NCI-H2107 (cell line): ENCODE data around the gene IL15RA.
"Not testable (repeated sequence)": the region's sequence is repeated elsewhere in the genome, so short reads cannot be mapped to it uniquely, and the experiment has no call there.

Experiments used
- DNase-seq: peaks from one replicate; lab custom pipeline; 2025; lab: John Stamatoyannopoulos, UW

IL15RA gene

DNA sequence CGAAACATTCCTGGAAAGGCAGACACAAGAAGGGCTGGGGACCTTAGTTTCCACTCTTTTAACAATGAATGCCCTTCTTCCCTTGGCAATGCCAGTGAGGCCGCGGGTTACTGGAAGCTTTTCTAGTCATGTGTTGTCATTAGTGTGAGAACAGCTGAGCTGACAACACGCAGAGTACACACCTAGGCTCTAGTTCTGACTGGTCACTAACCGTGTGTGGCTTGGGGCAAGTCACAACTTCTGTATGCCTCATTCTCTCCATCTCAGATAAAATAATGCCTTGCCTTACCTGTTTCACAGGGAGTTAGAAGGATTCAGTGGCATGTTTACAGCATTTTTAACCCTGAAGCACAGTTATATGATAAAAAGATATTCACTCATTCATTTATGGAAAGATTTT is 55.6 kb downstream of the IL15RA start:
- no peak for DNase-seq

DNA sequence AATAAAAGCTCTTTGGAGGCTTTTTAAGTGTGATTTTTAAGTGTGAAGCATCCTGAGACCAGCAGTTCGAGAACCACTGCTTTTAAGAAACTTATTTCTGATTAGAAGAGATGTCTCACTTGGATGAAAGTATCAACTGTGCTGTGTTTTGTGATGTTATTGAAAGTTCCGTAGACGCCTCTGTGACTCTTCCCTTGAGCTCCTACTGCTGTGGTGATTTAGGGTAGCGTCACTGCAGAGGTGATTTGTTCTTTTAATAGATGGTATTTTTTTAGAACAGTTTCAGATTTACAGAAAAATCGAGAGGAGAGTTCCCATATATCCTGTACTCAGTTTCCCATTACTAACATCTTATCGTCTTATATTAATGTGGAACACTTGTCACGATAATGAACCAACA is 57.8 kb downstream of the IL15RA start:
- no peak for DNase-seq

DNA sequence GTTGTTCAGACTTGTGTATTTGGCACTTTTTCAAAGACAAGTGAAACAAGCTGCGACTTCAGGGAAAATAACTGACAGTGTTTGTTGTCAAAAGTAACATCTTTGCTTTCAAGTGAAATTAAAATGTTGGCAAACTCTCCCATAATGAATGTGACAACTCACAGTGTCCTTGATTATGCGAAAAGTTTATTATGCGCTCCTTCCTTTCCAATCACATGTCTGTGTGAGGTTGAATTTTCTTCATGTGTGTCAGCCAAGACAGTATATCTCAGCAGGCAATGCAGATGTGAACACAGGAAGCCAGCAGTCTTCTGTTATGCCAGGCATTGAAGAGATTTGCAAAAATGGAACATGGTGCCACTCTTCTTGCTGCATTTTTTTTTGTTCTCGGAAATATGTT is 58.6 kb downstream of the IL15RA start:
- no peak for DNase-seq

DNA sequence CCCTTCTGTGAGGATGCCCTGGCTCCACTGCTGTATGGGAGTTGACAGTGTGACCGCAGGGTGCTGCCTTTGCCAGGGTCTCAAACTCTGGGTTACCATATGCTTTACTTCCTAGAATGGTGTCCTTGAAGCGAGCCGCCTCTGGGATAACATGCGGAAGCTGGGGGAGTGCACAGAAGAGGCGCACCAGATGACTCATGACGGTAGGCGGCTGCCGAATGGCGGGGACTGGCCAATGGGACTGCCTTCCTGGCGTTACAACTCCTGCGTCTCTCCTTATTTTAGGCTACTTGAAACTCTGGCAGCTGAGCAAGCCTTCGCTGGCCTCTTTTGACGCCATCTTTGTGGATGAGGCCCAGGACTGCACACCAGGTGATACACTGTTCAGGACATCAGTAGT is 60.0 kb downstream of the IL15RA start:
- DNase-seq, result no peak

DNA sequence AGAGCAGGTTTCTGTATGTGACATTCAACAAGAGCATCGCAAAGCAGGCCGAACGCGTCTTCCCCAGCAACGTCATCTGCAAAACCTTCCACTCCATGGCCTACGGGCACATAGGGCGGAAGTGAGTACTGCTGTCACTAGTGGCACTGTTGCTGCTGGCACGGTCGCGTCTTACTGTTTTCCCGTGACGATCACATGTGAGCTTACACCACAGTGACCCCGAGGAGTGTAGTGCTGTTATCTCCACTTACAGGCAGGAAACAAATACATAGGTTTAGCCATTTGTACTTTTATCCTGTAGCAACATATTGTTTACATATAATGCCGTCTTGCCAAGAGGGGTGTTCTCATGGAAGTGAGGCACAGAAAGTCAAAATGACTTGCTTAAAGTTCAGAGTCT is 61.9 kb downstream of the IL15RA start:
- DNase-seq, result no peak

DNA sequence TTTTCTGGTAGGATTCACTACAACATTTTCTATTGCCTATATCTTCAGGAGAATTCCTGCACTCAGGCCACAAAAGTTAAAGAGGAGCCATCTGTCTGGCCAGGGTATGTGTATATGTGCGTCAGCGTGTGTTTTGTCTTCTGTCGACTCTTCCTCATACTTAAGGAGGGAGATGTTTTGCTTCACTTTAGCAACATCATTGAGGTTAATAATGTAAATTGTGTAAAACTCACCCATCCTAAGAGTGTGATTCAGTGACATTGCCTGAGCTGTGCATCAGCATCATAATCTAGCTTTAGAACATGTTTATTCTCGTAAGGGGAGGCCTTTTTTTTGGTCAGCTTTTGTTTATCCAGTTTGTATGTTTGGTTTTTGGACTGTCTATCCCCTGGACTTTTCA is 63.6 kb downstream of the IL15RA start:
- no peak for DNase-seq

DNA sequence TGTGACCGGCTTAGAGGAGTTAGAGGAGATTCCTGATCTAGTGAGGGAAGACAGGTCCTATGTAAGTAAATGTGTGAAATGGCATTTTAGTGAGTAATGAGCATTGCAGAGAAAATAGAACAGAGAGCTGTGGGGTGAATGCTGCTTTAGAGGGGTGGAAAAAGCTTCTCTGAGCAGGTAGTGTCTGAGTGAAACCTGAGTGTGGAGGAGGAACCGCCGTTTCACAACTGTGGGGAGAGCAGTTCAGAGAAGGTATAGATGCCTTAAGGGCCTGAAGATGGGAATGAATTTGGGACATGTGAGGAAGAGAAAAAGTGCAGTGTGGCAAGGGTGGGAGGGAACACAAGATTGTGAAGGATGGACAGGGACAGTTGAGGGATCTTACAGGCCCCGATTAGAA is 65.7 kb downstream of the IL15RA start:
- DNase-seq, result no peak

DNA sequence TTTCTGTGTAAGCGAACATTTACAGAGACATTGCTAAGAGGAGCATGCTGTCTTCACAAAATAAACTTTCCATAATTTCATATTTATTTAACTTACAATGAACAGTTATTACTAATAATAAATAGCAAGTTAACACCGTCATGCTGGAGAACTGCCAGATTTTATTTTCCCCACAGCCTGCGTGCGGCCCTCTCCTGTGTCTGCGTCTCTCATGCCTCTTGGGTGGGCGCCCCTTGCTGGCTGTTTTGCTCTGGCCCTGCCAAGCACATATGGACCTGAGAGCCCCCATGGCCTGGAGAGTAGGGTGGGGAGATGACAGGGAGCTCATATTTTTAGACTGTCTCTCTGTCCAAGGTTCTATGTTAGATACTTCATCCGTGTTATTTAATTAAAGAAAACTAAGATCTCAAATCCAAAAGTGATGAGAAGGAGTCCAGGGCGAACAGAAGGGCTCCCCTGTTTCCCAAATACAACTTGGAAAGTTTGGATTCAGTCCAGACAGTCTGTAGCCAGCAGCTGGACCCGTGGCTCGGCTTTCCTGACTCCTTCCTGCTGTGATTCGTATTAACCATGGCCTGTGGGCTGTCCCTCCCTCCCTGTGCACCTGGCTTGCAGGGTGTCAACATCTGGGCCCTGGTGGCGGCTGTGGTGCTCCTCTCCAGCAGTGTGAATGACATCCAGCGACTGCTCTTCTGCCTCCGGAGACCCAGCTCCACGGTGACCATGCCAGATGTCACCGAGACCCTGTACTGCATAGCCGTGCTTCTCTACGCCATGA is 66.8 kb downstream of the IL15RA start:
- no peak for DNase-seq

DNA sequence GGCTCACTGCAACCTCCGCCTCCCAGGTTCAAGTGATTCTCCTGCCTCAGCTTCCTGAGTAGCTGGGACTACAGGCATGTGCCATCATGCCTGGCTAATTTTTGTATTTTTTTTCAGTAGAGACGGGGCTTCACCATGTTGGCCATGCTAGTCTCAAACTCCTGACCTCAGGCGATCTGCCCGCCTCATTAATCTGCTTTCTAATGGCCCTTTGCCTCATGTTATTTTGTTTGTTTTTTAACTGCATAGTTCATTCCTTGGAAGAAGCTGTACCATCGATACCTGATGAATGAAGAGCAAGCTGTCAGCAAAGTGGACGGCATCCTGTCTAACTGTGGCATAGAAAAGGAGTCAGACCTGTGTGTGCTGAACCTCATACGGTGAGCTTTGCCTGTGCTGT is 68.7 kb downstream of the IL15RA start:
- DNase-seq, result not testable (repeated sequence)

DNA sequence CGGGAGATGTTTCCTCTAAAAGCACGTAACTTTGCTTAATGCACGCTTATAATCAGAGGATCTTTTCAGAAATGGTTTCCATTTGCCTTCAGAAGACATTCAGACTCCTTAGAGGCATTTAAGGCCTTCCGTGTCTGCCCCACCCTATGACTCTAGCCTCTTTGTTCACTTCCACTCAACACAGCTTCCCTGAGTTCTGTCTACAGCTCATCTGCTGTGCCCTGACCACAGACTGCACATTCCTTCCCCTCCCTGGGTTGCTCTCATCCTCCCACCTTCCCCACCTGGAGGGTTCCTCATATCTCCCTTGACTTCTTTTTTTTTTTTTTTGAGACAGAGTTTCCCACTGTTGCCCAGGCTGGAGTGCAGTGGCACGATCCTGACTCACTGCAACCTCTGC is 70.7 kb downstream of the IL15RA start:
- DNase-seq, result no peak

DNA sequence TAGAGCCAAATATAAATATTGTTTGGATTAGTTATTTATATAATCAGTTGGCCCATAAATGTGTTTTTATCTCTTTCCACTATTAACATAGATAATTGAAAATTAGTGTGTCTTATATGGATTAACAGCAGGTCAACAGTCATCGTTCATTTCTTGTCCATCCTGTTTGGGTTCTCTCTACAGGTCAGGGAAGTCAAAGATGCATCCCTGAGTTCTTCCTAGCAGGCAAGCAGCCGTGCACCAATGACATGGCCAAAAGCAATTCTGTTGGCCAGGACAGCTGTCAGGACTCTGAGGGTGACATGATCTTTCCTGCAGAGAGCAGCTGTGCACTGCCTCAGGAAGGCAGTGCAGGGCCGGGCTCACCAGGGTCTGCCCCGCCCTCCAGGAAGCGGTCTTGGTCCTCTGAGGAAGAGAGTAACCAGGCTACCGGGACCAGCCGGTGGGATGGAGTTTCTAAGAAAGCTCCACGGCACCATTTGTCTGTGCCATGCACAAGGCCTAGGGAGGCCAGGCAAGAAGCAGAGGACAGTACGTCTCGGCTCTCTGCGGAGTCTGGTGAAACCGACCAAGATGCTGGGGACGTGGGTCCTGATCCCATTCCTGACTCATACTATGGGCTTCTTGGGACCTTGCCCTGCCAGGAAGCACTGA is 71.4 kb downstream of the IL15RA start:
- no peak for DNase-seq

DNA sequence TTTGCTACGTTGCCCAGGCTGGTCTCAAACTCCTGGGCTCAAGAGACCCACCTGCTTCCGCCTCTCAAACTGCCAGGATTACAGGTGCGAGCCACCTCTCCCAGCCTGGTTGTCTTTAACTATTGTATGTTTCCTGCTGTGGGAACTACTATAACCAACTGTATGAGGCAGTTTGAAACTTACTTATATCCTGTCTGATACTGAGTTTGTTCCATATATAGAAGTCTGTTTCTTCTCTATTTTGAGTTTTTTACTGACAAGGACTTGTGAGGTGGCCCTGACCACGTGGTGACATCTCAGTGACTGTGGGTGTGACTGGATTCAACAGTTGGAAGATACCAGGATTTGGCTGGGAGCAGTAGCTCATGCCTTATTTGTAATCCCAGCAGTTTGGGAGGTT is 73.1 kb downstream of the IL15RA start:
- DNase-seq, result no peak

DNA sequence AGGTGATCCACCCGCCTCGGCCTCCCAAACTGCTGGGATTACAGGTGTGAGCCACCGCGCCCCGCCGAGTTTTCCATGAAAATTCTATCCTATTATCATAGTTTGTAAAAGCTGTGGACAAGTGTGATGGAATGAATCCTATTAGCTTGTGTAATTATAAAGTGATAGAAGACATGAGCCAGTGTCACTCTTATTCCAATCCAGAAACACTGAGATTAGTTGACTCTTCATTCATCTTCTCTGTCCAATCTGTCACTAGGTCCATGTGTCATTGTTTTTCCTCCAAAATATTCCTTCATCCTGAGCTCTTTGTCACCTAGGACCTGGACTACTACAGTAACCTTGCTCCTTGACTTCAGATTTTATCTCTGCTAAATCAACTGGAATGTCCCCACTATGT is 73.8 kb downstream of the IL15RA start:
- DNase-seq, result no peak

DNA sequence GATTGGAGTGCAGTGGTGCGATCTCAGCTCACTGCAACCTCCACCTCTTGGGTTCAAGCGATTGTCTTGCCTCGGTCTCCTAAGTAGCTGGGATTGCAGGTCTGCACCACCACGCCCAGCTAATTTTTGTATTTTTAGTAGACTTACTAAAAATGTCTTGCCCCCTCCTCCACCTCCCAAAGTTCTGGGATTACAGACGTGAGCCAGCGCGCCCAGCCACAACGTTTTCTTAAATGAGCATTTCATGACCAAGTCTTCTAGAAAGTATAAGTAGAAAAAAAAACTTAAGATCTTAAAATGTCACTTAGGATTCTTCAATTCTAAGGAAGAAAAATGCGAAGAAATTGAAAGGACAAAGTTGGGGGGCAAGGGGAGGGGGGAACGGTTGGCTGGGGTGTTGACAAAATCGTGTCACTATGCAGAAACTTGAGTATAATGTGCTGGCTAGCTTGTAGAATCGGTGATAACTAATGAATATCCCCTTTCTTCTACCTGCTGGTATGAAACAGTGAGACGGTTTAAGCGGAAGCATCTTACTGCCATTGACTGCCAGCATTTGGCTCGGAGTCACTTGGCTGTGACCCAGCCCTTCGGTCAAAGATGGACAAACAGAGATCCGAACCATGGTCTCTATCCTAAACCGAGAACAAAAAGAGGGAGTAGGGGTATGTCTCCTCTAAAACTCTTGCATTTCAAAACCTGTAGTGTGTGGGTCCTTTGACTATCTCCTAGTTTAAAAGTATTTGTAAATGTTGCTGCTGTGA is 74.7 kb downstream of the IL15RA start:
- no peak for DNase-seq
